Stimulated activated CD4-positive, alpha-beta T cell treated with anti-CD3 and anti-CD28 coated beads, Interleukin-4, amount 100 ng/mL, for 1 hour (primary cell): ENCODE data around the gene TMEM30B.
"Not testable (repeated sequence)": the region's sequence is repeated elsewhere in the genome, so short reads cannot be mapped to it uniquely, and the experiment has no call there.

Experiments
- DNase-seq: peaks from one replicate; pipeline ENCODE4 v3.0.0-alpha.2; 2020

The TMEM30B gene

GRCh38 chr14:61264010-61264571 lies 17.0 kb downstream of the TMEM30B start:
- DNase-seq = no peak

DNA sequence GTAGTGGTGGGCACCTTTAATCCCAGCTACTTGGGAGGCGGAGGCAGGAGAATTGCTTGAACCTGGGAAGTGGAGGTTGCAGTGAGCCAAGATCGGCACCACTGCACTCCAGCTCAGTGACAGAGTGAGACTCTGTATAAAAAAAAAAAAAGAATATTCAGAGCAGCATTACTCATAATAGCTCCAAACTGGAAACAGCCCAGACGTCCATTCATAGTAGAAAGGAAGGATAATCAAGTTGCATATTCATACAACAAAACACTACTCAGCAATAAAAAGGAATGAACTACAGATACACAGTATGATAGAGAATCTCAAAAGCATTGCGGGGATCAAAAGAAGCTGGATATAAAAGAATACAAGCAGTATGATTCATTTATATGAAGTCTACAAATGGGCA lies 19.1 kb downstream of the TMEM30B start:
- DNase-seq = no peak

DNA sequence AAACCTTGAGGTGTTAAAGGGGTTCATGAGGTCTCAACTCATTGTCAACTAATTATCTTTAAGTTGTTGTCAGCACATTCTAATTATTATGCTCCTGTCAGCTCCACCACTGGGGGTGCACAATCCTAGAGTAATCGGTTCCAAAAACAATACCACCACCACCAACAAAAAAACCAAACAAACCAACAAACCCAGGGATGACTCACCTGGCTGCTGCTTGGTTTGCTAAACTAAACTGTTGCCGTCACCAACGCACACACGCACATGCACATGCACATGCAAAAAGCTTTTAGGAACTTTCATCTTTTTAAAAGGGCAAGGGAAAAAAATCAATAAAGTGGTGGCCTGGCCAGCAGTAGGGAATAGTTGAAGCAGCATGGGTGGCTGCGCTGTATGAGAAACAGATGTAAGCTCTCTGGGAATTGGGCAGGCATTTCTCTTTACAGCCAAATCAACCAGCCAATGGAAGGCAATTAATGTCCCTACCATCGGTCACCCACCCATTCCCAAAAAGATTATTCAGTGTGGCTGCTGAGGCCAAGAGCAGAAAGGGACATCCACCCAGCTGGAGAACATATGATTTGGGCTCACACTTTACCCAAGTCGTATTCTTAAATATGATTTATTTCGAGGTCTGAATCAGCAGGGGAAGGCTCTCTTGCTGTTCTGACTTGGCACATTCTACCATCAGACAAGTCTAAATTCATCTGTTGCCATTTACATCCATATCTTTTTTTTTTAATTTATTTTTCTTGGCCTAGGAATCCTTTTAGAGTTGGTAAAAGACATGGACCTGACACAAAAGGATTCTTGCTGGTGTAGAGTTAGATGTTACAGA lies 20.0 kb downstream of the TMEM30B start:
- no peak for DNase-seq

DNA sequence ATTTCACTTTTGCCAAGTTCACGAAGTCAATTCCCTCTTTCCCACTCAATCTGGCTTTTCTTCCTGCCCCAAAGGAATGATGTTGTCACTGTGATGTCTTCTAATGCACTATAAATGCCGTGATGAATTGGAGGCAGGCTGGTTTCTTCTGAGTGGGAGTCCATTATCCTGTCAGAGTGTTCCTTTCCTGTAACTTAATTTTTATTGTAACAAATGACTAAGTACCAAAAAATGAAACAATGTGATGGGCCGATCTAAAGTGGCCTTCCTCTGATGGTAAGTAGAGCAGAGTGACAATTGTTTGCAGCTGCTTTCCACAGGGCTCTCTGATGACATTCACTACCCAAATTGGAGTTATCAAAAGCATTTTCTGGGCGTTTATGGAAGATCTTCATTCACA lies 22.2 kb downstream of the TMEM30B start:
- DNase-seq = no peak

DNA sequence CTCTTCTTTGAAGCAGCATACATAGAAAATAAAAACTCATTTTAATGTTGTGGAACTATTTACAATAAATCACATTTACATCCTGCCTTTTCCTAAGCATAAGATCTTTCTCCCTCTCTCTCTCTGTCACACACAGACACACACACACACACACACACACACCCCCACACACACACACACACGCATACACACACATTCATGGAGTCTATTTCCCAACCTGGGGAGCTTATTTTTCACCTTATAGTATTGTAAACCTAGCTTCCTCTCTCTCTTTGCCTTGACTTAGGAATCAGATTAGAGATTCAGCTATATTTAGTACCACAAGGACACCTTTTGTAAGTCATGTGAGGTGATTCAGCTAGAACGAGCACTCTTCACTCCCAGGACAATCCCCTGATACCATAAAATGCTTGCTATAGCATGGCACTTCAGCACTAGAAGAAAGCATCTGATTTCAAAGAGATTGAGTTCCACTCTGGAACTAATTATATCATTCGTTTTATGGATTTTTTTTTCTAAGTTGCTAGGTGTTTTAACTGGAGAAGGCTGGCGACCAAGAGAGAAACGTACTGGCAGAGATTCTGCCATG lies 23.6 kb downstream of the TMEM30B start:
- no peak for DNase-seq

GRCh38 chr14:61256826-61257468 lies 24.2 kb downstream of the TMEM30B start:
- DNase-seq = no peak

DNA sequence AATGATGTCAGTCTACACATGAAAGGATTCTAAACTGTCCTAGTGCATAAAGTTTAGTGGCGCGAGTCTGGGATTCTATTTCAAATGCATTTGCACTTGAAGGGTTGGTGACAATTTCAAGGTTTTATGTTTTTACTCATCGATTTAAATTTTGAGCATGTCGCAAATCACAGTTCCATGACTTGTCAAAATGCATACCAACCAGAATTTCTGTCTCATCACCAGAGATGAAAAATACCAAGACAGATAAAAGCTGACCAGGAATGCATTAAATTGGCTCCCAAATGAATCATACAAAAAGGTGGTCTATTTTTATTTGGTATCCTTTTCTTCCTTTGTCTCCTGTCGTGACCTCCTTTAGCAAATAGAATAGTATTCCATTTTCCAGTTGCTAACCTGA lies 25.2 kb downstream of the TMEM30B start:
- DNase-seq = no peak

DNA sequence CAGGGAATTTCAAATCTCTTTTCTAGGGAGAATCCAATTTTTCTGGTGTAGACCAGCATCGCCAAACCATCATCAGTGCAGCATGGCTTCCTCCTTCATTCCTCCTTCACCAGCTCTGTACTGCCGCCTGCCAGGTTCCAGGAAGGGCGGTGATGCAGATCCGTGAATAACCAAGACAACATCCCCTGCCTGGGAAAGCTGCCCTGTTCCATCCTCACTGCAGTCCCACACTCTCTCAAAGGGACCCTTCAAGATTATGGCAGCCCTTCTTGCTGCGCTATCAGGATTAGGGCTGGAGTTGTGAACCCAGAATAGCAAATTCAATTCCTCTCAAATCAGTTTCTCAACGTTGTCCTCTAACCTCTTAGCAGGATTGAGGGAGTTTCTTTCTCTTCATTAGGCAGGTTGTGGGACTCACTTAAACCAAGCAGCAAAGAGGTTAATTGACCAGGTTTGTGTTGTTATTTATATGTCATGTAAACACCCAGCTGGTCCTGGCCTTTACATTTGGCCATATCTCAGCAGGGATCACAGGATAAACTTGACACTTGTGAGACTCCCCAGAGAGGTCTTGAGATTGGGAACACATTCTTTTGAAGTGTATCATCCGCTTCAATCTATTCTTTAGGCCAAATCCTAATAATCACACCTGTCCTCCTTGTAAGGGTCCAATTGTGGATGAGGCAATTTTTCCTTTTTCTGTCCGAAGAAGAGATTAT lies 26.2 kb downstream of the TMEM30B start:
- DNase-seq = no peak

DNA sequence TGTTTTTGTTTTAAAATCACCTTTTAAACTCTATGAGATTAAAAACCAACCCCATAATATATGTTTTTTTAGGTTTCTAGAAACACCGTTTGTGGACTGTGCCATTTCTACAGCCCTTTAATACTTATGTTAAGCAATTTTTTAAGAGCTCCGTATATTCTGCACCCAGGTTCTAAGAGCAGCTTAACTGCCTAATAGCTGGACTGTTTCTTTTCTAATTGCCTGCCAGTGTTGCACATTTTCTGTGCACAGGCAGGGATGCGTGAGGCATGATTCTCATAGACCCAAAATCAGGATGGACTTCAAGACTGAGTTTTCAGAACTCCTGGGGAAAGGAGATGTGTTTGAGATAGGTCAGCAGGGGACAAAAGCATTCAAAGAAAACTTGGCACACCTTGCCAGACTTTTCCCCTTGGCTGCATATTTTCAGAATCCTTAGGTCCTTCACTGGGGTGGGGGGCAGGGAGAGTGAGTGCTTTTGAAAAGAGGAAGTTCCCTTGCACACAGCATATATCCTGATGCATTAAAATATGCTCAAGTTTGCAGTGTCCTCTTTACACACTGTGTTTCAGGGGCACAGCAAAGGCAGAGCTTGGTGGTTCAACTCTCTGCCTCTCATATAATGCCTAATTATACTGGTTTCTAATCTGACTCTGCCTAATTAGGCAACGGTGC lies 27.9 kb downstream of the TMEM30B start:
- no peak for DNase-seq

DNA sequence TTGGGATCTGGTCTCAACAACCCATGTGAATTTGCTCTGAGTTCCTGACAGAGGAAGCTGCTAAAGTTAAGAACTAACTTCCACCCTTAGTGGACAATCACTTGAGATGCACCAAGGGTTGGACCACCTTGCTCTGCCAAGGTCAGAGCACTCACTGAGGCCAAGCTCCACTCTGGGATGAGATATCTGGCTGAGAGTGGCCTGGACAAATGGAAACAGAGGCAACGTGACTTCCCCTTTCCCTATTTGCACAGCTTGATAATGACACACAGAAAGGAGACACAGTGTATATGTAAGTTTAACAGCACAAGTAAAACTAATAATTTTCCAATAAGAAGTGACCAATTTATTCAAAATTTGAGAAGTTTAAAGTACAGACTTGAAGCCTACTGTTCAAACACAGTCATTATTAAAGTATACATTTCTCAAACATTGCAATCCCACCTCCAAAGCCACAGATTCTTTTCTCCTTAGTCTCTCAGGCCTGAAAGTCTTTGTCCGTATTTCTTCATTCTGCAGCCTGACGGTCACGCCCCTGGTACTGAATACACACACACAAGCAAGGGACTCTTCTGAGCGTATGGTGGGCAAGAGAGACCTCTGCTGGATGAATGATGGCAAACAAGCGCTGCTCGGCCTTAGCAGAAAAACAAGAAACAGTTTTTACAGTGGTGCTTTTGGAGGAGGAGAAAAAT lies 28.6 kb downstream of the TMEM30B start:
- DNase-seq = peak; percentile 48

- DNase-seq = no peak
Measured at GRCh38 chr14:61250063-61250462, 31.1 kb downstream of the TMEM30B start.

DNA sequence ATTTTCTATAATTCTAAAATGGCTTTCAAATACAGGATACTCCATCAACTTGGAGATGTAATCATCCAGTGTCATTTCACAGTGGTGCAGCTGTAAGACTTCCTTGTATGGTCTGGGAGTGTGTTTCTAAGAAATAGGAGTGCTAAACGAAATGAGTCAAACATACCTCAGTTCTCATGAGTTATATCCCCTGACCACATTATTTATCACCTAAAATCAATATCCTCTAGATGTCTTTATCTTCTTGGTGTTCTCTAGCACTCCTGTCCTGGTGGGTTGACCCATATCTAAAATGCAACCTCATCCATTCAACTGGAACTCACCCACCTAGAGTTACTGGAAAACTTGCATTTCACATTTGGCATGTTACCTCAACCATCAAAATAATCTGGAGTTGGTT lies 33.2 kb downstream of the TMEM30B start:
- DNase-seq = no peak

DNA sequence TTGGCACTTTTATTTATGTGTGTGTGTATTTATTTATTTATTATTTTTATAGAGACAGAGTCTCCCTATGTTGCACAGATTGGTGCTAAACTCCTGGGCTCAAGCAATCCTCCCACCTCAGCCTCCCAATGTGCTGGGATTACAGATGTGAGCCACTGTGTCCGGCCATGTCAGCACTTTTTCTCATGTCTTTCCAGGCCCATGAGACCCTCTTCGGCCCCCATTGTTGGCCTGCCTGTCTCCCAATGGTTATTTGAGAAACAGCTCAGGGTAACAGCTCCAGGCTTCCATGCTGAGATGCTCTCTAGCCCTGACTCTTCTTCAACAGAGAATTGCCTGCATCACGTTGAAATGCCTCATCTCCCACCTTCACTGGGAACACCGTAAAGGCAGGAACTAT lies 34.4 kb downstream of the TMEM30B start:
- no peak for DNase-seq

GRCh38 chr14:61244009-61244408 lies 37.1 kb downstream of the TMEM30B start:
- no peak for DNase-seq

- DNase-seq = no peak
Measured at GRCh38 chr14:61240206-61240605, 40.9 kb downstream of the TMEM30B start.

- DNase-seq = not testable (repeated sequence)
Measured at GRCh38 chr14:61239285-61239684, 41.9 kb downstream of the TMEM30B start.

DNA sequence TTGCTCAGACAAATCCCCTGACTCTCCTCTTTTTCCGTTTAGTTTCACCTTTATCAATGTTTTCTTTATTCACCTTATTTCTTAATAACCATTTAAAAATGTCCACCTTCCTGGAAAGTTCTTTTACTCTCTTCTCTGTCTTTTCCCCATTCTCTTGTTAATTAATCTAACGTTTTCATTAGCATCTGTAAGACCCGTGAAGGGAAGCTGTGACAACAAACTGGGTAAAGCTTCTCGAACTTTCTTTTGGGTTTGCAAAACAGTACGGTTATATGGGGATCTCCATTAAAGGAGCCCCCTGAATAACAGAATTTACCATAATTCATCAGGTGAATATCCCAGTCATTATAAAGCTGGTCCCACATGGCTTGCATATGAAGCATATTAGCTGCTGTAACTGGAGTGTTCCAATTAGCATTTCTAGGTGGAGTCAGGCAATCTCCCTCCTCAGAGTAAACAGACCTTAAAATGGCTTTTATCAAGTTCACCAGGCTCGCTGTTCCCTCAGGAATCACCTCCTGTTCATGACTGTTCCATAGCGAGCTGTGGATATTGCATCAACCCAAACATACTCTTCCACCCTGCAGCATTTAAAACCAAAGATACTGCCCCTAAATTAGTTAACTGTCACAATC lies 42.4 kb downstream of the TMEM30B start:
- DNase-seq = no peak

- DNase-seq = no peak
Measured at GRCh38 chr14:61234215-61234916, 46.8 kb downstream of the TMEM30B start.

DNA sequence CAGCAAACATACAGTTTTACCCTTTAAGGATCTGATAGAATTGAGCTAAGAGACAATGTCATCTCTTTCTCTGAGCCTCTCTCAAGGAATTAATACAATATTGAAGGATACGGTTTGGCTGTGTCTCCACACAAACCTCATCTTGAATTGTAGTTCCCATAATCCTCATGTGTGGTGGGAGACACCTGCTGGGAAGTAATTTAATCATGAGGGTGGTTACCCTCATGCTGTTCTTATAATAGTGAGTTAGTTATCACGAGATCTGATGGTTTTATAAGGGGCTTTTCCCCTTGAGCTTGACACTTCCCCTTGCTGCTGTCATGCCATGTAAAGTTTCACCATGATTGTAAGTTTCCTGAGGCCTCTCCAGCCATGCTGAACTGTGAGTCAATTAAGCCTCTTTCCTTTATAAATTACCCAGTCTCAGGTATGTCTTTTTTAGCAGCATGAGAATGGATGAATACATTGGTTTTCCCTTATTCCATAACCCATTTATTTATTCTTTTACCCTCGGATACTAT lies 47.6 kb downstream of the TMEM30B start:
- no peak for DNase-seq

DNA sequence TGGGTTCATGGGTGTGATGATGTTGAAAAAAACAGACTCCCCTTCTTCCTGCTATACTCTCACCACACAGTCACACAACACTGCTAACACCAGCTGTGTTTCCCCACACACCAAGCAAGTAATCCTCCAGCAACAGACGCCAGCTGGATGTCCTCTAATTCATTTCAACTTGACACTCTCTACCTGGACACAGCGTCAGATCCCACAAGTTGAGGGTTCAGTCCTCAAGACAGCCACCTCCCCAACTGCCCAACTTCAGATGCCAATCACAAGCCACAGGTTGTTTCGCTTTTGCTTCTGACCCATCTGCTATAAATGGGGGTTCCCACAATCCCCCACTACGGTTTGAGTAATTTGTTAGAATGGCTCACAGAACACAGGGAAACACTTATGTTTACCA lies 49.3 kb downstream of the TMEM30B start:
- no peak for DNase-seq

GRCh38 chr14:61229981-61230380 lies 51.2 kb downstream of the TMEM30B start:
- no peak for DNase-seq
